LoVo (cell line): ENCODE results near the gene ACACA.

Experiments used
- DNase-seq: peaks from one replicate; pipeline ENCODE4 v3.0.0-alpha.2; 2016; ENCODE audit warnings: low spot score

The ACACA gene

GRCh38 chr17:37225465-37225864 is 181.2 kb downstream of the ACACA start:
- DNase-seq: no peak

DNA sequence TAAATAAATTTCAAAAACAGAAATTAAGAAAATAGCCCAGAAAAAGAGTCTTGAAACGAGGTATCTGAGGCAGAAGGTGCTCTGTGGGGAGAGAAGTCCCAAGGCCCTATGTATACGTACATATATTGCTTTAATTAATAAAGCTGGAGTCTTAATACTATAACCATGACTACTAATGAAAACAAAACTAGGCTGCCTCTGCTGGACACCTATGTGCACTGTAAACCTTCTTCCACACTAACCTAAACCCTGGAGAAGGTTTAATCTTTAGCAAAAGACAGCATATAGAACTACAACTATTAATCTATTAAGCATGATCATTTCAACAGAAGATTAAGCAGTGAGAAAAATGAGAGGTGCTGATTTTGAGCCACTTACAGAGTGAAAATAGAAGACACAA is 184.8 kb downstream of the ACACA start:
- no peak for DNase-seq

DNA sequence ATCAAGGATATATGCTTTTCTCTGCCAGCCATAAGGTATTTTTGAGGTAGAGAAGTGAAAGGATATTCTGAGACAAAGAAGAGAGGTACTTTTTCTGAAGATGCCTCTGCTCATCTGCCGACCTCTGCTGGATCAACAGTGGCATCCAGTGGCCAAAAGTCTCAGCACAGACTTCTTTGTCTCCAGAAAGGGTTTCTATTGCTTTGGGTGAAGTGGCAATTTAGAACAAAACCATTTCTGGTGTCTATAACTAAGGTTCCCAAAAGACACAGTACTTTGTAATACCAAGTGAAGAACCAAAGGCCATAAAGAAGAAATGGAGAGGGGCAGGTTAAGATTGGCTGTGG is 186.1 kb downstream of the ACACA start:
- DNase-seq: no peak

DNA sequence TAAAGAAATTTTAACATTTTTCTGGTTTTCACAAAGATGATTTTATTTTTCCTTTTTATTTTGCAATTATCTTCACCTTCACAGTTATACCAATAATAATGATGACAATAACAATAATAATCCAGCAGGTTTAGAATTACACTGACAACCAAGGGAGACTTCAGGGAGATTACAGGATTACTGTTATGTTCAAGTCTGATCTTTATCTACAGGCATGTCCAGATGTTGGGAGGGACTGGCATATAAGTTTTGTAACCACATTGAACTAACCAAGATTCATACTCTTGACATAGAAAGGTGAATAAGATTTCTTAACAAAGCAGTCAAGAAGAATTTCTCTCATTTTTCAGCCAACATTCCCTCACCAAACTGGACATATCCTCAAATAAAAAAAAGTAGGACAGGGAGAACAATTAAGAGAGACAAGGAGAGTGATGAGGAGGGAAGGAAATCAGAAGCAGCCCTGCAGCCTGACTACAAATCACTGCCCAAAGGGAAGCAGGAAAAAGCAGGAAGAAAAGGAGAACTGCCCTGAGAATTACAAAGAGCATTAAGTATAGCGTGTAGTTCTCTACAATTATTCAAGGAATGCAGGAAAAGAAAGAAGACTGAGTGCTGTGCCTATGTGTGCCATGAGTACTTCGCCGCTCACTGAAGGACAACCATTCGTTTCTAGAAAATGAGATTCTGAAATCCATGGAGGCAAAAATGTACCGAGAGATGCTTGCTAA is 186.6 kb downstream of the ACACA start:
- no peak for DNase-seq

DNA sequence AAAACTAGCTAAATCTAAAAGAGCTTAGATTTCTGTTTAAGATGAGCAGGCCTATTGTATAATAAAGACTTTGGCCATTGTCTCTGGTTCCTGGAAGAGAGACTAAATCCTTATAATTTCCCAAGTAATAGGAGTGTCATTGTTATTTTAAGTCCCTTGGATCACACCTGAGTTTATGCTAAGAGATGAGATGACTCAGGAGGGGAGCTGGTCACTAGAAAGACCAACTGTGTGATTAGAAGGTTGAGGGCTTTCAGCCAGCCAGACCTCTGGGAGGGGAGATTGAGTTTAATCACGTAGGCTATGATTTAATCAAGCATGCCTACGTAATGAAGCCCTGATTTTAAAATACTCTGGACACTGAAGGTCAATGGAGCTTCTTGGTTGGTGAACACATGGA is 187.8 kb downstream of the ACACA start:
- no peak for DNase-seq

DNA sequence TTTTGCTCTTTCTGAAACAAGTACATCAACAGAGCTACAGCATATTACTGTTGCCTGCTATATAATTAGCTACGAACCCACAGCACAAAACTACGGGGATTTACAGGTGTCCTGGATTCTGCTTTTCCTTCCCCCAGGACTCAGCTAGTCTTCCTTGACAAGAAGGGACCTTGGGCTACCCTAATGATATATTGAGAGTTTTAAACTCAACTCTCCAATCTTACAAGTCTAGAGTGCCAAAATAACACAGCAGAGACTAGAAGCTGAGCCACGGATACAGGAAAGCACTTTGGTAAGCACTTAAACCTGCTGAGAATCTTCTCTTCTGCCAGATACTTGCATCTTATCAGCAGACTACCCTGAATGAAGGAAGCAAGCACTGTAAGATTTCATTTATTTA is 192.2 kb downstream of the ACACA start:
- DNase-seq: no peak

DNA sequence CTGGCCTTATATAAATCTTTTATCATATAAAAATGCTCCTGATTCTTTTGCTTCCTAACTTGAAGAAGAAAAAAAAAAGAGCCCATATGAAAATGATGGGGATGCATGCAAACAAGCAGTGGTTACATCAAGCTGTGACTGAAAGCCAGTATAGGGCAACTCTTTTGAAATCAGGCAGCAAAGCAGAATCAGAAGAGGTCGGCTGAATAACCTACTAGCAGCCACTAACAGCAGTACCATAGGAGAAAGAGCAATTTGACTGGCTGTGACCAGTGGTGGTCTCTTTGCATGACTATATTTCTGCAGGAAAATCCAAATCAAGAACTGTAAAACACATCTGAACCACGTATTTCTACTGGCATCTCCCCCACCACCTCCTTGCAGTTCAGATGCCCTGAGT is 192.7 kb downstream of the ACACA start:
- no peak for DNase-seq

GRCh38 chr17:37212179-37212578 is 194.5 kb downstream of the ACACA start:
- DNase-seq: no peak

DNA sequence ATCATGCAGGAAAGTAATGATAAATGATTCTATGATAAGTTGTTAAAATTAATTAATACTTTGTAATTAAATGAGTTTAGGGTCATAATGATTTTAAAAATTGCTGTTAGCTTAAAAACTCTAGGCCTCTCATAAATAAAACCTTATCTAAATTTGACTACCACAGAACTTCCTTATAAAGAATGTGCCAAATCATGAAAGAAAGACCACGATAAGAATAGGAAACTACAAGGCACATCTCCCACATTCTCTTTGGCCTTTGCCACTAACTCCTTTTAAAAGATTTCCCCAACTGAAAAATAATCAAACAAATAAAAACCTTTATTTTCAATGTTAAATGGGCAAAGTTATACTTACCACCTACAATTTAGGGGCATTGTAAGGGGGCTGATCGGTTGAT is 195.5 kb downstream of the ACACA start:
- DNase-seq: no peak

GRCh38 chr17:37207103-37207502 is 199.5 kb downstream of the ACACA start:
- no peak for DNase-seq

DNA sequence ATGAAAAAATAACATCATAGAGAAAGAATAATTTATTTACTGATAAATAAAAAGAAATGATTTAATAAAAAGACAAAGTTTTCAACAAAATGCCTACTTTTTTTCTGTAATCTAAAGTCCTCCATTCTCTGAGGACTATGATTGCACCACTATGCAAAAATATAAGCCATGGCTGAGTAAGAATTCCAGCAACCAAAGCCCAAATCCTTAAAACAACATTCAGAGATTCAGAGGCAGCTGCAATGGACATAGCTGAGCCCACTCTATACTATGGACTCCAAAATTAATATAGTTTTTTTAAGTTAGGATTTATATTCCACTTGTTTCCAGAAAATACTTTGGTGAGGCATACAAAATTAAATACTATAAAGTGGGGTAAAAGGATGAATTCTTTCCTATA is 200.3 kb downstream of the ACACA start:
- DNase-seq: no peak

GRCh38 chr17:37200497-37200896 is 206.1 kb downstream of the ACACA start:
- no peak for DNase-seq

GRCh38 chr17:37197336-37197735 is 209.3 kb downstream of the ACACA start:
- DNase-seq: no peak

DNA sequence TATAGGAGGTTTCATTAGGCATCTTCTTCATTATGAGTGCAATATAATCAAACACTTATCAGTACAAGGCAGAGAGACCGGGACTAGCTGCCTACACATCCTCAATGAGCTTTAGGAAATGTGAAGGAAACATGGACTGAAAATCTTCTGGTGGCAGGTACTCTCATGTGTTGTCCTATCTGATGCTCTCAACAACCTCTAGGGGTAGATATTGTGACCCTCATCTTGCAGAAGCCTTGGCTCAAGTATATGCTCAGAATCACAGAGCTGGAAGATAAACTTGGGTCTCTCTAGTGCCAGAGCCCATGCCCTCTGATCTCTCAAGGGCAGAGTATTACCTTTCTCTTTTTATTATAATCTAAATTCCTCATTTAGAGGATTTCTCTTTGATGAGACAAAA is 212.4 kb downstream of the ACACA start:
- no peak for DNase-seq

DNA sequence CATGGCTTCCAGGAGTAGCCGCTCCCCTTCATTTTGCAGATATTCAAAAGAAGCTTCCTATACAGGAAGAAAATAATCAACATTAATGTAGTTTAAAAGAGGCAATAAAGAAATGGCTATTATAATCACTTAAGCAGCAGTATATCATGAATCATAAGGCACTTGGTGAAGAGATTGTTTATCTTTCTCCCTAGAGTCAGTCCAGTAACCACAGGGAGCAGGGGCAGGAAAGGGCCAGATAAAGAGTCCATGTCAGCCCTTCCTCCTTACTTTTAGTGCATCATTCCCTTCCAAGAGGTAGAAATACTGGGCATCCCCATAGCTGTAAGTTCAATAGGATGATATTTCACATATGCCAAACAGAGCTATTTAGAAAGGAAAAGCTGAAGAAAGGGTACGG is 215.4 kb downstream of the ACACA start:
- DNase-seq: no peak

DNA sequence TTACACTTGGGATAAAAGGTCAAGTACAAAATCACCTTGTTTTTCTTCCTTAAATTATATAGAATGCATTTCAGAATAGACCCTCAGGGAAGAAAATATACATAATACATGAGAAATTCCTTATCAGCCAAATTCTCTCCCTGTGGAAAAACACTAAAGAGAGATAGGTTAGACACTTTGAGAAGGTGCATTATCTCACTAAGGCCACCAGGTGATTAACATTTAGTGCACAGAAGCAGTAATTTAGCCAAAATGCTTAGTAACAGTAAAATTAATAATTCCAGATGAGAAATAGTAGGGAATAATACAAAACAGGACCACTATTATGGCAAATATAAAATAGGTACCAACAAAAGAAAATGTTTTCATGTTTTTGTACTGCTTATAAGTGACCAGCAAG is 216.1 kb downstream of the ACACA start:
- DNase-seq: no peak

GRCh38 chr17:37188157-37188556 is 218.5 kb downstream of the ACACA start:
- DNase-seq: no peak

GRCh38 chr17:37187262-37187661 is 219.4 kb downstream of the ACACA start:
- DNase-seq: no peak

- DNase-seq: no peak
Measured at GRCh38 chr17:37182786-37183465, 223.7 kb downstream of the ACACA start.

- DNase-seq: no peak
Measured at GRCh38 chr17:37180376-37180775, 226.3 kb downstream of the ACACA start.

- DNase-seq: peak; percentile 9
Measured at GRCh38 chr17:37179893-37180292, 226.7 kb downstream of the ACACA start.

- DNase-seq: no peak
Measured at GRCh38 chr17:37177254-37177870, 229.3 kb downstream of the ACACA start.

- no peak for DNase-seq
Measured at GRCh38 chr17:37176723-37177122, 229.9 kb downstream of the ACACA start.

- no peak for DNase-seq
Measured at GRCh38 chr17:37174205-37174604, 232.4 kb downstream of the ACACA start.
